Measurements from ENCODE around the gene NGRN.
"Not testable (repeated sequence)": the region's sequence is repeated elsewhere in the genome, so short reads cannot be mapped to it uniquely, and the experiment has no call there.

The NGRN gene

DNA sequence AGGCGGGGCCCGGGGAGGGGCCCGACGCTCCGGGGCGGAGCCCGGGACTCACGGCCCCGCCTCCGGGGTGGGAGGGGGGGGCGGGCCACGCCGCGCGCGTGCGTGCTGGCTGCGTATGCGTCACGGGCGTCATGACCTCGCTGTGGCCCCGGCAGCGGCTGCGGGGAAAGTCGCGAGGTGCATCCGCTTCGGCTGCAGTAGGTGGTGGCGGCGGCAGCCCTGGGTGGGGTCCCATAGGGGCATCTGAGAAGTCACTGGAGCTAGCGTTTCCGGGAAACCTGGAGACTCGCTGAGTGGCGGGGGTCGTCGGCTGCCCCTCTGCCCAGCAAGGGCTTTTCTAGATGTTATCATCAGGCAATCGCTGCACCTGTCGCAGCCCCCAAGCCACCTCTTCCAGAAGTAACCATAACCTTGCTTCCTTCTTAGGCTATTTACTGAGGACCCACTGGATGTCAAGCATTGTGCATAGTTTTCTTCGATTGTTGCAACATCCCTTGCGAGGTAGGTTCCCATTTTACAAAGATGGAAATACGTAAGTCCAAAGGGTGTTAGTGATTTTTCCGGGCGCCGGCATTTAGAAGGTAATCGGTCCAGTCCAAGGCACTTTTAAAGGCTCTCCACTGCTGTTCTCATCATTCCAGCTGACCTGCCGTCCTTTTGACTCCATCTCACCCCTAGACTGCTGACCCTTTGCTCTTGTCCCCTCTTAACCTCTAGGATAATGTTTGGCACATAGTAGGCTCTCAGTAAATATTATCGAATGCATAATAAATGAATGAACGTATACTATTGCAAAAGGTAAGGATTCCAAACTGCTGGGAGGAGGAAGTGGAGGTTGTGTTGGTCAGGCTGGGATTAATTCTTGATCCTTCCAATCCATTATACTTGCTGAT is 31.1 kb upstream of the NGRN start, which contains the start of gene GDPGP1:
TSS of gene GDPGP1 (plus strand) at position 114 of the 893 bp plus-strand sequence. CDS start 6,700 bp downstream, outside the sequence.
- DNase-seq, result peak; percentile 97

DNA sequence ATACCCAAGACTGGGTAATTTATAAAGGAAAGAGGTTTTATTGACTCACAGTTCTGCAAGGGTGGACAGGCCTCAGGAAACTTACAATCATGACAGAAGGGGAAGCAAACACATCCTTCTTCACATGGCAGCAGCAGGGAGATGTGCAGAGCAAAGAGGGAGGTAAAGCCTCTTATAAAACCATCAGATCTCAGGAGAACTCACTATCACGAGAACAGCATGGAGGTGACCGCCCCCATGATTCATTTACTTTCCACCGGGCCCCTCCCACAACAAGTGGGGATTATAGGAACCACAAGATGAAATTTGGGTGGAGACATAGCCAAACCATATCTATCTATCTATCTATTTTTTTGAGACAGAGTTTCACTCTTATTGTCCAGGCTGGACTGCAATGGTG is 26.1 kb upstream of the NGRN start:
- DNase-seq, result no peak

- no peak for DNase-seq
Measured at GRCh38 chr15:90240856-90241255, 24.6 kb upstream of the NGRN start.

- no peak for DNase-seq
Measured at GRCh38 chr15:90241343-90242192, 23.9 kb upstream of the NGRN start.

DNA sequence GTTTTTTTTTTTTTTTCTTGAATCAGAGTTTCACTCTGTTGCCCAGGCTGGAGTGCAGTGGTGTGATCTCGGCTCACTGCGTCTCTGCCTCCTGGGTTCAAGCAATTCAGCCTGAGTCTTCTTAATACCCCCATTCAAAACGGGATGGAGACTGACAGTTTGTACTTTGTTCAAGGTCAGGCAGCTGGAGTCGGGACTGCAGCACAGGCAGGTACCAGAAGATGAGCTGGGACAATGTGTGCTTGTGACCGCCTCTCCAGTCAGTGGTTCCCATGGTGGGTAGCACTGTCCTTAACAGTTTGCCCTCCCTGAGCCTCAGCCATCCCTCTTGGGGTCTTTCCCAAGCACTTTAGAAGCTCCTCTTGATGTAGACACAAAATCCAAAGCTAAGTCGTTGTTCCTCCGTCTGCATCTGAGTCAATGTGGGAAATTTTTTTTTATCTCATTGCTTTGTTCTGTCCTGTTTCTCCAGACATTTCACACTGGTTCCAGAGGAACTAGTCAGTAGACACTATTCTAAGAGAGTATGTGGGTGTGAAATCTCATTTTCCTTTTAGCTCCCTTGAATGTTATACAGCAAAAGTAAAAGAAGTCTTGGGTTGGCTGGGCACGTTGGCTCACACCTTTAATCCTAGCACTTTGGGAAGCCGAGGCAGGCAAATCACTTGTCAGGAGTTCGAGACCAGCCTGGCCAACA is 21.4 kb upstream of the NGRN start:
- no peak for DNase-seq

DNA sequence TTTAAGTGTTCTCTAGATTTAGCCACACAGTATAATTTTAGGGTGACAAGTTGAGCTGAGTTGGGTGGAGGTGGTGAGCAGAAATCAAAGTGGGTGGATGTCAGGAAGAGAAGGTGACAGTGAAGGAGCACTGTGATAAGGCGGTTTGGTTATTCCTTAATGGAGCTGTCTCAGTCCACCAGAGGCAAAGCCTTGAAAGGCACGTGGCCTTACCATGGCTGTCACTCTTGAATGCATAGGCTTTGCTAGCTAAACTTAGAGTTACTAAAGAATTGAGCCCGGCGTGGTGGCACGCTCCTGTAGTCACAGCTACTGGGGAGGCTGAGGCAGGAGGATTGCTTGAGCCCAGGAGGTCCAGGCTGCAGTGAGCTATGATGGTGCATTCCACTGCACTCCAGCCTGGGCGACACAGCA is 16.7 kb upstream of the NGRN start:
- no peak for DNase-seq

- DNase-seq, result peak; percentile 94
Measured at GRCh38 chr15:90249203-90249863, 16.1 kb upstream of the NGRN start, which contains the start of gene TTLL13. TSS of gene TTLL13 (plus strand) at chr15:90249556. CDS start at chr15:90250631, 1,075 bp downstream.

GRCh38 chr15:90257776-90258175 is 7.7 kb upstream of the NGRN start:
- DNase-seq, result no peak

DNA sequence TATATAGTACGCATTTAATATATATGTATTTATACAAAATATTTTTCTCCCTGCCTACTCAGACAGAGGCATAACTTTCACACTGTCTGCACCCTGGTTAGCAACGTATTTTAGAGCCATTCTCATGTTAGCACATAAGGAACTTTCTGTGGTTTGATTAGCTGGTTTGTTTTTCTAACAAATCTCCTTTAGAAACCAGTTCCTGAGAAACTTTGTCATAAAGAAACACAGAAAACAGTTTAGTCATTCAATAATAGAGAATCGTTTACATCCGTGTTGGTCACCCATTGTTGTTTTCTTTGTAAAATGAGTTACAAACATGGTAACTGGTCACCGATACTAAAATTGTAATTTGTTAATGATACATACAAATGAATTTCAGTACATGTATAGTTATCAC is 5.9 kb upstream of the NGRN start:
- DNase-seq, result no peak

- DNase-seq, result not testable (repeated sequence)
Measured at GRCh38 chr15:90260731-90261130, 4.7 kb upstream of the NGRN start.

GRCh38 chr15:90261811-90262210 is 3.7 kb upstream of the NGRN start:
- no peak for DNase-seq

GRCh38 chr15:90262426-90262825 is 3.0 kb upstream of the NGRN start:
- DNase-seq, result no peak

- DNase-seq, result no peak
Measured at GRCh38 chr15:90264671-90265070, 801 bp upstream of the NGRN start.

- DNase-seq, result no peak
Measured at GRCh38 chr15:90266061-90266431, 574 bp downstream of the NGRN start.

GRCh38 chr15:90266485-90266884 is 1.0 kb downstream of the NGRN start:
- DNase-seq, result no peak

GRCh38 chr15:90268415-90268814 is 2.9 kb downstream of the NGRN start:
- no peak for DNase-seq

DNA sequence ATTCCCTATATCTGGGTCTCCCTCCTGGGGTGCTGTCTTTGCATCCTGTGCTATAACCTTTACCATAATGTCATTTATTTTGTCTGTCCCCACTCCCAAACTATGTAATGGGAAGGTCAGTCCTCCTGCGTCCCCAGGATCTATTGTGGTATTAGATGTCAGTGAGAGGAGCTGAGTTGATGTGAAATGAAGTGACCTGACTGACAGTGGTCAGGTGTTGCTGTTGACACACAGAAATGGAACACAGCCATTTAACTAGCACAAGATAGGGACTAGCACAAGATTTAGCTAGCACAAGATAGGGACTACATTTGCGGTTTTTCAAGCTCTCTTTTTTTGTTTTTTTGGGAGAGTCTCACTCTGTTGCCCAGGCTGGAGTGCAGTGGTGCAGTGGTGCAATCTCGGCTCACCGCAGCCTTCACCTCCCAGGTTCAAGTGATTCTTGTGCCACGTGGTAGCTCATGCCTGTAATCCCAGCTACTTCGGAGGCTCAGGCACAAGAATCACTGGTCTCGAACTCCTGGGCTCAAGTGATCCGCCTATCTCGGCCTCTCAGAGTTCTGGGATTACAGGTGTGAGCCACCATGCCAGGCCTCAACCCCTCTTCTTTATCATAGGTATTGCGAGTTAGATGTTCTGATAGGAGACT is 5.2 kb downstream of the NGRN start:
- DNase-seq, result no peak

GRCh38 chr15:90271459-90272166 is 6.1 kb downstream of the NGRN start:
- no peak for DNase-seq

- not testable (repeated sequence) for DNase-seq
Measured at GRCh38 chr15:90278467-90278866, 13.0 kb downstream of the NGRN start.

DNA sequence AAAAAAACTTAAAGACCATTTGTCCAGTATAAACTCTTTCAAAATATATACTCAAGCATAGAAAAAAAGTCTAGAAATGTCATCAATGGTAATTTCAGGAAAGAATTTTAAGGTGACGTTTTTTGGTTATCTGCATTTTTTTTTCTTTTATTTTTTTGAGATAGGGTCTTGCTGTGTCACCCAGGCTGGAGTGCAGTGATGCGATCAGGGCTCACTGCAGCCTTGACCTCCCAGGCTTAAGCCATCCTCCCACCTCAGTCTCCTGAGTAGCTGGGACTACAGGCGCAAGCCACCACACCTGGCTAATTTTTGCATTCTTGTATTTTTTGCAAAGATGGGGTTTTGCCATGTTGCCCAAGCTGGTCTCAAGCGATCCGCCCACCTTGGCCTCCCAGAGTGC is 15.3 kb downstream of the NGRN start:
- DNase-seq, result not testable (repeated sequence)

- DNase-seq, result not testable (repeated sequence)
Measured at GRCh38 chr15:90281637-90282036, 16.2 kb downstream of the NGRN start.

All from eye (tissue), 1 donor.